ENCODE data around the gene TIMM44.
A peak's percentile ranks its signal among the peaks of the same experiment; 100 is the strongest.

The TIMM44 gene

DNA sequence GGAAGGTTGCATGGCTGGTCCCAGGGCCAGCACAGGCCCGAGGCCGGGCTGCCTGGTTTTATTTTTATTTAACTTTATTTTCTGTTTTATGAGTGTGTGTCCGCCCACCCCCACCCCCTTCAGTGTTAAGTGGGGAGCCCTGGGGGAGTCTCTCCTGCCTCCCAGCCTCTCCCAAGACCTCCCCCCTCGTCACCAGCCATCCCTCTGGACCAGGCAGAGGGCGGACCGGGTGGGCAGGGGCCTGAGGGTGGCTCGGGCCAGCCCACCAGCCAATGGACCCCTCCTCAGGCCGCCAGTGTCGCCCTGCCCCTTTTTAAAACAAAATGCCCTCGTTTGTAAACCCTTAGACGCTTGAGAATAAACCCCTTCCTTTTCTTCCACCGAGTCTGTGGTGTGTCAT, 29.4 kb downstream of the TIMM44 start:
- no peak for DNase-seq (ENCODE audit: low read depth)

DNA sequence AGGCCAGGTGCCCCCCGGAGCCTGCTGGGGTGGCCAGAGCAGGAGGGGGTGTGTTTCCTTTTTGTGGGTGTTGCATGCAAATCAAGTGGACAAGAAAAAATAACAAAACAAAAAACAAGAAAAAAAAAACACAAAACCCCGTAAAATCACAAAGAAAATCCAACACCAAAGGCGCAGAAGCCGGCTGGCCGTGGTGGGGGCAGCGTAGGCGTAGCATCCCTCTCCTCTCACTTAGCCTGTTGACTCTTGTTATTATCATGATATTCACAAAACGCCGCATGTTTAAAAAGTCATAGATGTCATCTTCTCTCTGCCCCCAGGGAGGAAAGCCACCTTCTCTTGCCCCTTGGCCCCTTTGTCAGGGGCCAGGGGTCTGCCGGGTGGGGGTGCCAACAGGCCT, 29.8 kb downstream of the TIMM44 start:
- no peak for DNase-seq (ENCODE audit: low read depth)

DNA sequence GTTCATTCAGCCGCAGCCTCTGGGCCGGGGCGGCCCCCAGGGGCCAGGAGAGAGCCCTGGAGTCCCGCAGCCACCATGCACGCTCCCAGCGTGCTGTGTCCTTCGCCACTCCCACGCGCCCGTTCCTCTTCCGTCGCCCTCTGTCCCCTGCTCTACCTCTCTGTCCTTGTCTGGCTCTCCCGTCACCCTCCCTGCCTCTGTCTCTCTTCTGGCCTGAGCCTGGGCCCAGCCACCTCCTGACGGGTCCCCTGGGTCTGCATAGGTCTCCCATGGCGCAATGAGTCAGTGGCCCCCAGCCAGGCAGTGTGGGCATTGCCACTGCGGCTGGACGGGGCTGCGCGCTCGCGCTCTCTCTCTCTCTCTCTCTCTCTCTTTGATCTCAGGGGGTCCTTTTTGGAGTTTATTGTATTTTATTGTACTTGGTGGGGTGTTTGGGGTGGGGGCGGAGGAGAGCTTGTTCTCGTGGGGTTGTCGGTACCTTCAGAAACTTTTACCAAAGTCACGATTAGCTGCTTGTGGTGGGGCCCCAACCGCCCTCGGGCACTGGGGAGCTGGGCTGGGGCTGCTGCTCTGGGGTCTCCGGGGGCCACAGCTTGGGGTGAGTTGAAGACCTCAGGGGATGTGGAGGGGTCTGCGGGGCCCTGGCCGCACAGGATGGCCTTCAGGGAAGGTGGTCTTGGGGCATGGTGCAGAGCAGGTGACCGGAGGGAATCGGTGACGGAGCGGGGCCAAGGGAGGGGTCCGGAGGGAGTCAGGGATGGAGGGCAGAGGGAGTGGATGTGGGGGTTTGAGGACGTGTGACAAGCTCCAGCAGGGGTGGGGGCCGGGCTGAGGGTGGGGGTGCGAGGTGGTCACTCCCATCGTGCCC, 30.5 kb downstream of the TIMM44 start:
- no peak for DNase-seq (ENCODE audit: low read depth)

DNA sequence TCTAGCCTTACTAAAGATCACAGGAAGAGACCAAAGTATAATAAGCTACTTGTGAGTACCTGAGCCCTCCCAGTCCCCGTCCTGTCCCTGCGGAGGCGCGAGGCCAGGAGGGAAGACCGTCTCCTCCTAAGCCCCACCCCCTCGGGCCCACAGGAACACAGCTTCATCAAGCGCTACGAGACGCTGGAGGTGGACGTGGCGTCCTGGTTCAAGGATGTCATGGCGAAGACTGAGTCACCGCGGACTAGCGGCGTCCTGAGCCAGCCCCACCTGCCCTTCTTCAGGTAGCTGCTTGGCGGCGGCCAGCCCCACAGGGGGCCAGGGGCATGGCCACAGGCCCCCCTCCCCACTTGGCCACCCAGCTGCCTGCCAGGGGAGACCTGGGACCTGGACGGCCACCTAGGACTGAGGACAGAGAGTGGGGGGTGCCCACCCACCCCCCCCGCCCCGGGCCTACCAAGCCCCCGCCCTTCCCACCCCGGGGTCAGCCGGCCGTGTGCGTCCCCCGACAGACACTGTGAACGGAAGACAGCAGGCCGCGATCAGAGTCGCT, 31.2 kb downstream of the TIMM44 start:
- no peak for DNase-seq (ENCODE audit: low read depth)

DNA sequence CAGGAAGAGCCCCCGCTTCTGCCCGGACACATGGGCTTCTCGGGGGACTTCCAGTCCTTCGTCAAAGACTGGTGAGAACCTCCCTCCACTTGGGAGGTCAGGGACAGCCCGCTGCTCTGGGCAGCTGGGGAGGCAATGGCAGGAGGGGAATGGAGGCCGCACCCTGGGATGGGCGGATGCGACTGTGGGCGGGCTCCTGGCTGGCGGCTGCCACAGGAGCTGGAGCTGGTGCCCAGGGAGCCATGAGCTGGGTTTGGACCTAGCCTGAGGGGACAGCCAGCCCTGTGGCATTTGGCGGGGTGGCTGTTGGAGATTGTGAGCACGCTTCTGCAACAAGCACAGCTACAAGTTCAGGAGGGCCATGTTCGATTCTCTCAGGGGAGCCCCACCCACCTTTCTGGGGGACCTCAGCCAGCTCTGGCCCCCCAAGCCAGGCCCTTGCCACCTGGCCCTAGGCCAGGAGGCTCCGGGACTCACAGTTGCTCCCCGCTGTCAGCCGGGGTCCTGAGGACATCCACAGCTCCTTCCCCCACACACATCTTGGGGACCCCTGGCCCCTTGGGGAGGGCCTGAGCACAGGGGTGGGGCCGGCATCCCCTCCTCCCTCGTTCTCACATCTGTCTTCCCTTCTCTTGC, 31.8 kb downstream of the TIMM44 start:
- no peak for DNase-seq (ENCODE audit: low read depth)

DNA sequence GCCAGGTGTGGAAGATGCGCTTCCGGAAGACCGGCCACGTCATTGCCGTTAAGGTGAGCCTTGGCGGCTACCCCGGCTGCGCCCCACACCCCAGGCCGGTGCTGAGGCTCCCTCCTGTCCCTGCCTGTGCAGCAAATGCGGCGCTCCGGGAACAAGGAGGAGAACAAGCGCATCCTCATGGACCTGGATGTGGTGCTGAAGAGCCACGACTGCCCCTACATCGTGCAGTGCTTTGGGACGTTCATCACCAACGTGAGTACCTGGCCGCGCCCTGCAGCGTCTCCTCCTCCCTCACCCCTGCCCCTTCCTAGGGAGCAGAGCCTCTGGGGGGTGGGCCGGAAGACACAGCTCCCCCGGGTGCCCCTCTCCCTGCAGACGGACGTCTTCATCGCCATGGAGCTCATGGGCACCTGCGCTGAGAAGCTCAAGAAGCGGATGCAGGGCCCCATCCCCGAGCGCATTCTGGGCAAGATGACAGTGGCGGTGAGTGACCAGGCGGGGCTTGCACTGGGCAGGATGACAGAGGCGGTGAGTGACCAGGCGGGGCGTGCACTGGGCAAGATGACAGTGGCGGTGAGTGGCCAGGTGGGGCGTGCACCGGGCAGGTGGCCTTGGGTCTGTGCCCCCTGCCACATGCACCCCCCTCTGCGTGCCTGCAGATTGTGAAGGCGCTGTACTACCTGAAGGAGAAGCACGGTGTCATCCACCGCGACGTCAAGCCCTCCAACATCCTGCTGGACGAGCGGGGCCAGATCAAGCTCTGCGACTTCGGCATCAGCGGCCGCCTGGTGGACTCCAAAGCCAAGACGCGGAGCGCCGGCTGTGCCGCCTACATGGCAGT, 32.9 kb downstream of the TIMM44 start:
- no peak for DNase-seq (ENCODE audit: low read depth)

DNA sequence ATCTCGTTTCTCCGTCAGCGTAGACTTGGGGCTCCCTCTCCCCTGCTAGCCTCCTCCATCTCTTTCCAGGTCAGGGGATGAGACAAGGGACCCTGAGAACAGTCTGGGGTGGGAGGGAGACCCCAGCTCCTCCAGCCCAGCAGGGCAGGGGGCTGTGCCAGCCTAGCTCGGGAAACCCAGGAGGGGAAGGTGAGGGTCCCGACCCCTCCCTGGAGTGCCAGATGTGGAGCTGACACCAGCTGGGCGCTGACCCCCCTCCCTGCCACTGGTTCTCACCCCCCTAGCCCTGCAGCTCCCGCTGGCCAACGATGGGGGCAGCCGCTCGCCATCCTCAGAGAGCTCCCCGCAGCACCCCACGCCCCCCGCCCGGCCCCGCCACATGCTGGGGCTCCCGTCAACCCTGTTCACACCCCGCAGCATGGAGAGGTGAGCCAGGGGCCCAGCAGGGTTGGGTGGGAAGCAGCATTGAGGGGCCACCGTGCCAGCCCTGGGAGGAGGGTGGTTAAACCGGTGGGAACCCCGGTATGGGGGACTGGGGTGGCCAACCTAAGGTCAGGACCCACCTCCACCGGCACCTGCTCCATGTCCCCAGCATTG, 33.9 kb downstream of the TIMM44 start:
- DNase-seq (ENCODE audit: low read depth), result no peak

DNA sequence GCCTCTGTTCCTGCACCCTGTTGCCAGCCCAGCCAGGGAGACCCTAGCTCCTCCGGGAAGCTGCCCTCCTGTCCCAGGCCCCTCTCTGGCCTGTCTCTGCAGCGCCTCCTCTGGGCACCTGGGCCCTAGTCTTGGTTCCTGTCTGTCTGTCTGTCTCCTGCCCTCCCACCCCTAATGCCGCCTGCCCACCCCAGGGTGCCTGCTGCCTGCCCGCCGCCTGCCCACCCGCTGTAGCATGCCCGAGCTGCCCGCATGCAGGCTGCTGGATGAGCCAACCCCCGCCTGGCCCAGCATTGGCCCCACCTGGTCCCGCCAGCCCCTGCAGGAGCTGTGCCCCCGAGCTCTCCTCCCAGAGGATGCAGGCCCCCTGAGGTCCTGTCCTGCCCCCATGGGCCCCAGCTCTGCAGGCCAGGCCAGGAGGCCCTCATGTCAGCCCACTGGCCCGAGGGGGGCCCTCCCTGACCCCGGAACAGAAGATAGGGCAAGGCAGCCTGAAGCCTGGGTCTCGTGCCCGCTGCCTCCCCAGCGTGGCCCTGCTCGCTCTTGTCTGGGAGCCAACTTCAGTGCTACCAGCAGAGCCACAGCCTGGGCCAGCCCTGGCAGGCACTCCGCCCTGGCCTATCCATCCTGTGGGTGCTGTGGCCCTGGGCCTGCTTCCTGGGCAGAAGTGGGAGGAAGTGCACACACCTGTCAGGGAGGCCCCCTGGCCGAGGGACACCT, 34.6 kb downstream of the TIMM44 start:
- no peak for DNase-seq (ENCODE audit: low read depth)

DNA sequence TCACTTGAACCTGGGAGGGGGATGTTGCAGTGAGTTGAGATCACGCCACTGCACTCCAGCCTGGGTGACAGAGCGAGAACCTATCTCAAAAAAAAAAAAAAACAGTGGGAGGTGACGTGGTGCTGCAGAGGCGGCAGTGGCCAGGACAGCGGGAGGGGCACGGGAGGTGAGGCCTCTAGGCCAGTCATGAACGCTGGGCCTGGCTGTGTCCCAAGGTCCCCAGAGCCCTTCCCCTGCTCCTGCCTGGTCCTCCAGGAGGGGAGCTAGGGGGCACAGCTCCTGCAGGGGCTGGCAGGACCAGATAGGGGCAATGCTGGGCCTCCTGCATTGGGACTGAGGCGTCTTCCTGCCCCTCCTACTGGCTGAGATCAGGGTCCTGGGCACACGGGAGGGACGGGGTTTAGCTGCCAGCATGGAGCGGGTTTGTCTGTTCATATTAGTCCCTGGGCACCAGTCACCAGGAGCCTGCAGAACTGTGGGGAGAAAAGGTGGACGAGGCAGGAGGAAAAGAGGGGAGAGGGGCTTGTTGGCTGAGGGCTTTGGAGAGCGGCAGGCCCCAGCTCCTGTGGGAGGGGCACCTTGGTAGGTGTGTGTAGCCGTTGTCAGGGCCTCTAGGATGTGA, 35.3 kb downstream of the TIMM44 start:
- DNase-seq (ENCODE audit: low read depth), result no peak

DNA sequence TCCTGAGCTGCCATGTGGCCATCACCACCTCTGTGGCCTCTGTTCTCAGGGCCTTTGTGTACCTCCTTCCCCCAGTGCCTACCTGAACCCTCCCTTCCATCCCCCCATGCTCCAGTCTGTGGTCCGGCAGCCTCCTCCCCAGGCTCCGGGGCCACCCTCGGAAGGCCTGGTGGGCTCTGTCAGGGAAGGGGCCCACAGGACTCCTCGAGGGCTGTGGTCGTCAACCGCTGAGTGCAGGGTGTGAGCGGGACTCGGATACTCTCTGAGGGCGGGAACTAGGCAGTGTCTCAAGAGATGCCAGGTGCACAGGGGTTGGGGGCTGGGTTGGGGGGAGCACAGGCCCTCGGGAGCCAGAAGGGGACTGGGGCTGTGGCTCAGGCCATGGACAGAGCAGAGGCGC, 35.9 kb downstream of the TIMM44 start:
- DNase-seq (ENCODE audit: low read depth), result no peak

DNA sequence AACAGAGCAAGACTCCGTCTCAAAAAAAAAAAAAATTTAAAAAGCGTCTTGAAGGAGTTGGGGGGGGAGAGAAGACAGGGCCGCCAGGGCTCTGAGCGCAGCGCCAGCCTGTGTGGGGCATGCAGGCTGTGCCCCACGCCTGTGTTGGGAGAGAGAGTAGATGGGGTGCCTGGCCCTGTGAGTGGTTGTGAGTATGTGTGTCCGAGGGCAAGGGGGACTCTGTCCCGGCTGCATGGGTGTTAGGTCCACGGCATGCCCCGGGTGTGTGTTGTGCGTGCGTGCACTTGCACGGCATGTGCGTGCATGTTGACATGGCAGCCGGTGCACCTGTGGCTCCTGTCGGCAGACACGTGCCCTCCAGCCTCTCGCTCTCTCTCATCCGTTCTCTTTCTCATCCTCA, 36.3 kb downstream of the TIMM44 start:
- DNase-seq (ENCODE audit: low read depth), result no peak

DNA sequence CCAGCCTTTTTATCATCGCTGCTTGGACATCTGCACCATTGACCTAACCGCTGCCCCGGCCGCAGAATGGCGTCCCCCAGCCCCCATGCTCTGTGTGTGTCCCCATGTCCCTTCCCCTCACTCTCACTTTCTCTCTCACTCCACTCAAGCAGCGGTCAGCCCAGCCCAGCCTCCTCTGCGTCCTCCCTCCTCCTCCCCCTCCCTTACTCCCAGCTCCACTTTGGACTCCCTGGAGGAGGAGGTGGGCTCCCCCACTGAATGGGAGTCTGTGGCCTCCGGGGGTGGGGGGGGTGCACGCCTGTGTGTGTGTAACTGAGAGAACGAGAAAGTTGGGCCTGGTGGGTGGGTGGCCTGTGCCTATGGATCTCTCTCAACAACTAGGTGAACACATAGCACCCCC, 37.6 kb downstream of the TIMM44 start:
- DNase-seq (ENCODE audit: low read depth), result no peak

DNA sequence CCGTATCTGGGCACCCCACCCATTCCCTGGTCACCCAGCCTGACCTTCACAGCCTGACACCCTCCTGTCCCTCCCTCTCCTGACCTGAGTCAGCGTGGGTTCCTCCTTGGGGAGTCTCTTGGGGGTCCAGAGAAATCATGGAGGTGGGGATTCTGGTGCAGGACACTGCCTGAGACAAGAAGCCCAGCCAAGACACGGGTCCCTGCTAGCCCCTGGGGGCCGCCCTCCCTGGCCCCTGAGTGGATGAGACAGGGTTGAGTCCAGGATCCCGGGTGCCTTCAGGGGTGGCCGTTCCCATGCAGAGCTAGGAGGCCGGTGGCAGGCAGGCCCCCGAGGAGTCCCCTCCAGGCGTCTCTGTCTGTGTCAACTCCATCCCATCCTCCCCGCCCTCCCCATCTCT, 38.2 kb downstream of the TIMM44 start:
- no peak for DNase-seq (ENCODE audit: low read depth)

DNA sequence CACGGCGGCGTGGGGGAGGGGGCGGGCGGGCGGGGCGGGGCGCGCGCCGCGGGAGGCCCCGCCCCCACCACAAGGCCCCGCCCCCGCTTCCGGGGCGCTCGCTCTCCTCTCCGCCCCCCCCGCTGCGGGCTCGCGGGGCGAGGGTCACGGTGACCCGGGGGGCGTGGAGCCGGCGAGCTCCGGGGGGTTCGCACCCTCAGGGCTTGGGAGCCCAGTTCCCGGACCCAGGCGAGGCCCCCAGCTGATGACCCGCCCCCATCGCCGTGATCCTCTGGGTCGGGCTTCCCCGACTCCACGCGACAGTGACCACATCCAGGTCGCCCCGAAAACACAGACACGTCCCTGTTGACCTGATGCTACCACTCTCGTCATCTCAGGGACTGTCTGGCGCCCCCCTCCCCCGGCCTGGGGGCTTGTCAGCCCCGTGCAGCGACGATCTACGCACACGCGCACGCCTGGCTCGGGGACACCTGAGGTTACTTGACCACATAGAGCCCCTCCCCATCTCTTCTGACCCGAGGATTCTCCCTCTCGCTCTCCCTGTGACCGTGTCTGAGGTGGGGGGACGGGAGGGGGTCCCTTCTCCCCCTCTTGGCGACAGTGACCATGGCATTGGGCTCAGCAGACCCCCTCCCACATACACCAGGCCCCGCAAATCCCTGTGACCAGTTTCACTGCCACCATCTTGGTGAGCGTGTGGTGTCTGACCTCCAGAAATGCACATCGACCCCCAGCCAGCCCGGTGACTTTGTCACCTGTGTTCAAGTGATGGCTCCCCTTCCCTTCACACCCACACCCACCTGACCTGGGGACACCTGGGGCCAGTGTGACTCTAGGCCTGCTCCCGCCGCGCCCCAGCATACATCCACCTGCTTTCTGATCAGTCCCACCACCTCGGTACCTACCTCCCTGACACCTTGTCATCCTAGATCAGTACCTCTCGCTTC, 39.1 kb downstream of the TIMM44 start:
- peak; percentile 36 for DNase-seq (ENCODE audit: low read depth)

DNA sequence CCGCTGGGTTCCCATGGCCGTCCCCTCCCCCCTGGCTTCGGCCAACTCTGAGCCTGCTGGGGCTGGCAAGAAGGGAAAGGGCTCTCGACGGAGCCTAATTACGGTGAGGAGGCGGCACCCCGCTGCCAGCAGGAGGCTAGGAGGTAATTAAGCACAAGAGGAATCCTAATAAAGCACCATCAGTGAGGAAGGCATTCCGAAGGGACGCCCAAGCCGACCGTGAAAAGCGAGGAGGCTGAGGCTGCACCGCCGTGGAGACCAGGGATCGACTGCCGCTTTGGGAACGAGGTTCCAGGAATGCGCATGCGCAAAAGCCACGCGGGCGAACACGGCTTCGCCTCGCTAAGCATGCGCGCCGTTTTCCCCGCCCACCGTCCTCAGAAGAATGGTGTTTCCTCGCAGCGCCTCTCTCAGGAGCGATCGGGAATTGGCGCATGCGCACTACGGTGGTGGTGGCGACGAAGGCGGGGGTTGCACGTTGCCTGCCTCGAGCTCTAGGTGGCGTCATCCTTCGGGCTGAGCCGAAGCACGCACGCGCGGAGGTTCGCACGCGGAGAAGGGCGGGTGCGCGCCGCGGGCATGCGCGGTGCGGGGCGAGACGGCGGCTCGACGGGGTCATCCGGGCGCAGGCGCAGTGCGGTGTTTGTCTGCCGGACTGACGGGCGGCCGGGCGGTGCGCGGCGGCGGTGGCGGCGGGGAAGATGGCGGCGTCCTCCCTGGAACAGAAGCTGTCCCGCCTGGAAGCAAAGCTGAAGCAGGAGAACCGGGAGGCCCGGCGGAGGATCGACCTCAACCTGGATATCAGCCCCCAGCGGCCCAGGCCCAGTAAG, 40.0 kb downstream of the TIMM44 start, which contains the start of gene MAP2K7:
TSS of gene MAP2K7 (plus strand) at position 634 of the 830 bp plus-strand sequence. CDS start at position 702, 68 bp downstream.
- peak; percentile 100 for DNase-seq (ENCODE audit: low read depth)

DNA sequence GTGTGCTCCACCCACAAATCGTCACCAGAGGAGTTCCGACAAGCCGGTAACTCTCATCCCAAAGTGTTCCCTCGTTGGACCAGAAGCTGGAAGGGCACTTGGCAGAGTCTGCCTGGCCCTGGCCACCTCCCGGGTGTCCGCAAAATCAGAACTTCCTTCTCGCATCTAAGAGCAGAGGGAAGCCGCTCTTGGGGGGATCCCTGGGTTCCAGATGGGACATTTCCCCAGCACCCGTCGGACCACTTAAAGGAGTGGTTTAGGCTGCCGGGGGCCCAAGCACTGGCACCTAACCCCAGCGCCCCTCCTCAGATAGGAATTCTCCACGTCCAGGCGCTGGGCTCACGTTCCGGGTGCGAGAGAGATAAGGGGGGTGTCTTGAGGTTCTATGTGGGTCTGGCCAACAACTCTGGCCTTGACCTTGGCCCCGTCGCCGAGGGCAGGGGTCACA, 40.6 kb downstream of the TIMM44 start:
- no peak for DNase-seq (ENCODE audit: low read depth)

DNA sequence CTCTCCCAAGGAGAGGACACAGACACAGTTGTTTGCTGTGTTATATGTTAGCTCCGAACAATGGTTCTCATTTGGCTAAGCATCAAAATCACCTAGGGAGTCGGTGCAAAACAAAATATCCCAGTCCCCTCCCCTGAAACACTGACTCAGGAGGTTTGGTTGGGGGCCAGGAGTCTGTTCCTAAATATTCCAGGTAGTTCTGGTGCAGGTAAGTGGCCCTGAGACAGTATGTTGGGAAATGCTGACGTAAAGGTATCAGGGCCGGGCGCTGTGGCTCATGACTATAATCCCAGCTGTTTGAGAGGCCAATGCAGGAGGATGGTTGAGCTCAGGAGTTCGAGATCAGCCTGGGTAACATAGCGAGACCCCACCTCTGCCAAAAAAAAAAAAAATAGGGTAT, 42.1 kb downstream of the TIMM44 start:
- no peak for DNase-seq (ENCODE audit: low read depth)

DNA sequence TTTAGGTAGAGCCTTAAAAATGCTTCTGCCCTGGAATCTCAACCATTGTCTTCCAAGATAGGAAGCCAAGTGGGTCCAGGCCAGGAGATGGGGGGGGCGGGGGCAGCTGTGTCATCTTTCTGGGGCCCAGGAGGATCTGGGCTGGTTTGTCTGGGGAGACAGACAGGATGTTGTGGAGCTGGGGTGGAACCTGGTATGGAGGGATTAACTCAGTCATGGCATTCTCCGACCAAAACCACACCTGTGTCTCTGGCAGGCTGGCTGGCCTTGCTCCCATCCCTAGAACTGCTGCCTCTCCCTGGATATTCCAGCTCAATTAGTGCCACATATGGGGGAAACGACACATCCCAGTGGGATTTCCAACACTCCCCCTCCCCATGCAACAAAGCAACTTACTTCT, 42.5 kb downstream of the TIMM44 start:
- DNase-seq (ENCODE audit: low read depth), result no peak

Data from stimulated activated CD8-positive, alpha-beta memory T cell treated with anti-CD3 and anti-CD28 coated beads, Interleukin-12 subunit alpha, Interleukin-12 subunit beta, amount 100 ng/mL, for 1 hour (primary cell).